GM18870 (cell line): ENCODE data around the gene MTNR1A.
"Not testable (repeated sequence)": the region's sequence is repeated elsewhere in the genome, so short reads cannot be mapped to it uniquely, and the experiment has no call there.

Experiments used
- ATAC-seq: cut with Tn5 transposase; IDR thresholded peaks from one replicate; pipeline ENCODE4 v1.9.1; 2021; ENCODE audit warnings: moderate library complexity; ENCODE audit not compliant: unreplicated experiment

MTNR1A gene

DNA sequence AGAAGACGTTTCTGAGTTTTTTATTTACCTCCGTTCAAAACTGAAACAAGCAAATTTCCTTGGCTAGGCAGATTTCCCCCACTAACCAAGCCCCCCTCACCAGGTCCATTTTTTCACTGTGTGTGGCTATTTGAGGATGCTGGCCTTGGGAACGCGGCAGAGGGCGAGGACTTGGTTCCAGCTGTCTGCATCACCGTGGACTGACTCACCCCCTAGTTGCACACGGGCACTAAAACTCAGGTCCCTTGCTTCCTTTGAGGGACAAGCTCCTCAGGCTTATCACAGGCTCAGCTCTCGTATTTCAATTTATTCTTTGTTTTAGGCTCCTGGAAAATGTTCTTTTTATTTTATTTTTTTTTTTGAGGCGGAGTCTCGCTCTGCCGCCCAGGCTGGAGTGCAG, 8.4 kb upstream of the MTNR1A start:
- no peak for ATAC-seq

GRCh38 chr4:186561748-186562147, 6.4 kb upstream of the MTNR1A start:
- no peak for ATAC-seq

GRCh38 chr4:186560647-186561046, 5.3 kb upstream of the MTNR1A start:
- ATAC-seq, result no peak

- no peak for ATAC-seq
Observed at GRCh38 chr4:186557486-186557885, 2.1 kb upstream of the MTNR1A start.

DNA sequence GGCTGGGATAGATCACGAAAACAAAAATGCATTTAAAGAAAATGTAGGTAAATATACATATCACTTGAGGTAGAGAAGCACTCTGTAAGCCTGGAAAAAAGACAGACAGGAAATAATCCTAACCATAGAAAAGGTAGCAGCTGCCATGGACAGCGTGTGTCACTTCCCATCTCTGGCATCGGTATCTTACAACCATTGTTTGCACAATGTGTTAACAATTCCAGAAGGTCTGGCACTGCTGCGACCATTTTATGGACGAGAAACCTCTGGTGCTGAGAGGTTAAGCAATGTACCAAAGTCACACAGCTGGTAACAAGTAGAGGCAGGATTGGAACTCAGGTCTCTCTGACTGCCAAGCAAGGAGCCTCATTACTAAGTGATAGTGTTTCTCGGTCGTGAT, 1.7 kb upstream of the MTNR1A start:
- ATAC-seq, result no peak

- ATAC-seq, result no peak
Observed at GRCh38 chr4:186554539-186554913, 841 bp downstream of the MTNR1A start.

- ATAC-seq, result no peak
Observed at GRCh38 chr4:186553717-186554116, 1.6 kb downstream of the MTNR1A start.

GRCh38 chr4:186551849-186552248, 3.5 kb downstream of the MTNR1A start:
- no peak for ATAC-seq

DNA sequence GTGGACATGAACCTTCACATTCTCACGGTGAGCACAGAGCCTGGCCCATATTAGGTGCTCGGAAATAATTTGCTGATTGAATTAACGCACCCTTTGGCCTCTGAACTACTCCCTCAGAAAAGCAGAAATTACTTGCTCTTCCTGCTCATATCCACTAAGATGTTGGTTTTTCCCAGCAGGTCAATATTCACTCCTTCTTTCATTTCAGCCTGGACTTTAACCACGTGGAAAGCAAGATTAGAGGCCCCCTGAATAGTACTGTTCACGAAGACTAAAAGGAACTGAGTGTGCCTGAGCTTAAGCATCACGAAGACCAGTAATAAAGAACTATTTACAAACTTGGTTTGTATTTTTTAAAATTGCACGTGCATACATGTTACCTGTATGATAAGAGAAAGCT, 9.9 kb downstream of the MTNR1A start:
- ATAC-seq, result no peak

DNA sequence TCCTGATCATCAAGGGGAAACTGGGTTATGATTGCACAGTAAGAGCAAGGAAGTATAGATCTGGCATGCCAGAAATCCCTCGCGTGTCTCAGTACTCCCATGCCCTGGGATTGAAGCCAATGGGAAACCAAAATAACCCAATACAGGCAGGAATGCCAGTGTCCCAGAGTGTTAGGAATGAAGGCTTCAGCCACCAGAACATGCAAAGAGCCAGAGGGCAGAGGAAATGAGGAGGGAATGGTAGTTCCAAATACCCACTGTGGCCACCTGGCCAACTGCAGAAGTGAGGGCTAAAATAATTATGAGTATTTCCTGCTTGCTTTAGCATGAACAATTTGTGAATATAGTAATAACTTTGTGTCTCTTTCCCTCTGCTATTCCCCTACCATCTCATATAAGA, 12.2 kb downstream of the MTNR1A start:
- ATAC-seq, result no peak

GRCh38 chr4:186541801-186542200, 13.6 kb downstream of the MTNR1A start:
- no peak for ATAC-seq

- no peak for ATAC-seq
Observed at GRCh38 chr4:186537843-186538521, 17.4 kb downstream of the MTNR1A start.

DNA sequence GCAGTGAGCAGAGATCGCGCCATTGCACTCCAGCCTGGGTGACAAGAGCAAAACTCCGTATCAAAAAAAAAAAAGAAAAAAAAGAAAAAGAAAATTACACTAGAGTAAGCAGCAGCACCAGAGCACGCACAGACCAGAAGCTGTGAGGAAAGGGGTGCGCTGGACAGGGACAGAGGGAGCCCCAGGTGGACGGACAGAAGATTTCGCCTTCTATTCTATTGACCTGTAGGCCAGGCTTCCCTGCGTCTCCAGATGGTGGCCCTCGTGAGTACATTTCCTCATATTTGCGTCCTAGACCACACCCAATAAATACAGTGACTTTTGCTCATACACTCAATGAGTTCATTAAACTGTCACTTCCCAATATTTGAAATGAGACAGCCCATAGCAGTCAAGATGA, 19.1 kb downstream of the MTNR1A start:
- no peak for ATAC-seq

DNA sequence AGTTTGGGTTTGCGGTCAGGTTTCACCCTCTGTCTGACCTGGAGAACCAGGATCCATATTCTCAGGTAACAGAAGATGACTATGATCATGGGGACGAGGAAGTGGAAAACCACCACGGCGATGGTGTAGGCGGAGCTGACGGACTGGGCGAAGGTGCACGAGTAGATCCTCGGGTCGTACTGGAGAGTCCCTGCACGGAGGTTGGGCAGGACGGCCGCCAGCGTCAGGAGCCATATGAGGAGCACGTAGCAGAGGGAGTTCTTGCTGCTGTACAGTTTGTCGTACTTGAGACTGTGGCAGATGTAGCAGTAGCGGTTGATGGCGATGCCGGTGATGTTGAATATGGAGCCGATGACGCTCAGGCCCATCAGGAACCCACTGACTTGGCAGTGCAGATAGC, 21.3 kb downstream of the MTNR1A start:
- no peak for ATAC-seq

GRCh38 chr4:186523927-186524326, 31.4 kb downstream of the MTNR1A start:
- not testable (repeated sequence) for ATAC-seq

DNA sequence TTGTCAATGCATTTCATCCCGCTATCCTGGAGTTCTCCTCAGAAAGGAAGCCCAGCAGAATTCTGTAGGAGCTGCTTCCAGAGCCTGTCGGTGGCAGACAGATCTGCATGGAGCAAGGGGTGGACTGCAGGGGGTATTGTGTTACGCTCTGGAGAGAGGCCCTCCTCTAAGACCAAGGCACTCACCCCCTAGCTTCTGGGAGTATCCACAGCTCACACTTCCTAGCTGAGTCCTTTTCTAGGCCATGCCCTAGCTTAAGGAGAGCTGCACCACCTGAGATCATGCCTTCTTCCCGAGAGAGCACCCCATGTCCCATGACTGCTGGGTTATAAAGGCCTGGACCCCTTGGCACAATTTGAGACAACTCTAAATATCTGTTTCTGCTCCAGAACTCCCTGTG, 39.1 kb downstream of the MTNR1A start:
- no peak for ATAC-seq

GRCh38 chr4:186514271-186514950, 41.0 kb downstream of the MTNR1A start:
- no peak for ATAC-seq

DNA sequence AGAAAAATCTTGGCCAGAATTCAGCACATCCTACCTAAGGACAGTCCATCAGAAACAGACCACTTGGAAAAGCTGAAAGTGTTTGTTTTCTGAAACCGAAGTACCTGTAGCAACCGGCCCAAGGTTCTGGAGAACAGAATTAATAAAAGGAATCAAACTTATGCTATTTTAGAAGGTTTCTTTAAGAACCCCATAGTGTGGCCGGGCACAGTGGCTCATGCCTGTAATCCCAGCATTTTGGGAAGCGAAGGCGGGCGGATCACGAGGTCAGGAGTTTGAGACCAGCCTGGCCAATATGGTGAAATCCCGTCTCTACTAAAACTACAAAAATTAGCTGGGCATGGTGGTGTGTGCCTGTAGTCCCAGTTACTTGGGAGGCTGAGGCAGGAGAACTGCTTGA, 50.6 kb downstream of the MTNR1A start:
- not testable (repeated sequence) for ATAC-seq

GRCh38 chr4:186502231-186502630, 53.1 kb downstream of the MTNR1A start:
- no peak for ATAC-seq

DNA sequence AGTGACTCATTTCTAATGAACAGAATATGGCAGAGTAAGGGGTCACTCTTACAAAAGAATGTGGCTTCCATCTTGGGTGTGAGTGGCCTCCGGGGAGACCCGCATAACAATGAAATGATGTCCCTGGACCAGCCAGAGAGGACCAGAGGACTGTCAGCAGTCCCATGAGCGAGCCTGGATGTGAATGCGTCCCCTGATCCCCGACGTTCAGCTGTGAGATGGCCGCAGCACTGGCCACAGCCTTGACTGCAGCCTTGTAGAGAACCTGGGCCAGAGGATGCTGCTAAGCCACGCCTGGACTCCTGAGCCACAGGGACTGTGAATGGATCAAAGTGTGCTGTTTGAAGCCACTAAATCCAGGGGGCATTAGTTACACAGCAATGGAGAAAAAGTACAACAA, 53.8 kb downstream of the MTNR1A start:
- ATAC-seq, result no peak

DNA sequence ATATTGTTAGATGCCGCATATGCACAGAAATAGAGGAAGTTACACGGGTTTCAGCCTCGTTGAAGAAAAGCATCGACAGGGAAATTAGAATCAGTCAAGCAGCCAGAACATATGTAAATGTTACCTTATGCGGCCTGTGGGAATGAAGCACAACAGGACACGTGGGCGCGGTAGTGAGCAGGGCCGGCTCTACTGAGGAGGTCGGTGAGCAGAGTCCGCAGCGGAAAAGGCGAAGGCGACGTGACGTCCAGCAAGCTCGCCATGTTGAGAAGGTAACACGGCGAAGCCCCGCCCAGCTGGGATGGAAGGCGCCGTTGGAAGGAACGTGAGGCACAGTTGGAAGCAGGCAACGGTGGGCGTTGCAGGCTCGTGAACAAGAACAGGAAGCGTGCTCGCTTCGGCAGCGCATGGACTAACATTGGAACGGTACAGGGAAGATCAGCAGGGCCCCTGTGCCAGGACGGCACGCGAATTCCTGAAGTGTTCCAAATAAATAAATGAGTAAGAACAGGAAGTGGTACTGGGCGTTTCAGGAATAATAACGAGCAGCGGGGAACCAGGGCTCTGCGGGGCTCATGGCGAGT, 54.6 kb downstream of the MTNR1A start:
- no peak for ATAC-seq

DNA sequence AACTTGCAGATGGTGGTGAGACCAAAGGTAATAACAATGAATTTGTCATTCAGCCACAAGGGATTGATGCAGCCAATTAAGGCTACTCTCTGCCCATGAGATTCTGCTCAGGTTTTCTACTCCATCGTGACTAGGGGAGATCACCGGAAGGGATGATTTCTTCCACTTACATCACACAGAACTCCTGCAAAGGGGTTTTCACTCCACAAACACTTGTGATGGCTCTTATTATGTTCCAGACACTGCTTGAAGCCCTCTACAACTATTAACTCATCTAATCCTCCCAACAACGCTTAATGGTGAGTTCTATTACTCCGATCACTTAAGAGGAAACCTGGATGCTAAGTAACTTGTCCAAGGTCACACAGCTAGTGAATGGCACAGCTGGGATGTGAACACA, 55.9 kb downstream of the MTNR1A start:
- no peak for ATAC-seq
